Mesenchymal stem cell (in vitro differentiated cells and primary cell): ENCODE results near the gene SRP19.

Source experiments
- DNase-seq: peaks from one replicate; pipeline ENCODE4 v3.0.0-alpha.2; 2013
- H2AFZ ChIP-seq: one replicate; pipeline ENCODE4 v1.6.1; 2013; ENCODE audit warnings: low read depth, mild to moderate bottlenecking, control low read depth, inconsistent platforms, low read length, moderate library complexity
- H2AK5ac ChIP-seq: 2 replicates; pipeline ENCODE4 v1.6.1; 2013; ENCODE audit warnings: low read length, moderate library complexity, mild to moderate bottlenecking, inconsistent platforms; ENCODE audit not compliant: severe bottlenecking
- H2BK120ac ChIP-seq: one replicate; pipeline ENCODE4 v1.6.1; 2013; ENCODE audit warnings: low read depth, mild to moderate bottlenecking, inconsistent platforms, low read length, moderate library complexity
- H2BK12ac ChIP-seq, 2 experiments: one replicate each; pipeline ENCODE4 v1.6.1; 2013; ENCODE audit warnings: inconsistent platforms in 2 of 2, low read length in 2 of 2, mild to moderate bottlenecking in 2 of 2, moderate library complexity in 2 of 2, control low read depth in 1 of 2
- H2BK15ac ChIP-seq: one replicate; pipeline ENCODE4 v1.6.1; 2013; ENCODE audit warnings: mild to moderate bottlenecking, low read depth, inconsistent platforms; ENCODE audit not compliant: poor library complexity, severe bottlenecking
- H2BK5ac ChIP-seq: 2 replicates; pipeline ENCODE4 v1.6.1; 2013; ENCODE audit warnings: low read depth, mild to moderate bottlenecking, low read length, control low read depth, inconsistent platforms; ENCODE audit not compliant: poor library complexity, severe bottlenecking
- H3K14ac ChIP-seq, 2 experiments: one replicate each; pipeline ENCODE4 v1.6.1; 2013; ENCODE audit warnings: inconsistent platforms in 2 of 2, low read length in 2 of 2, control low read depth in 1 of 2, mild to moderate bottlenecking in 1 of 2, moderate library complexity in 1 of 2
- H3K18ac ChIP-seq, 2 experiments: one replicate each; pipeline ENCODE4 v1.6.1; 2013; ENCODE audit warnings: inconsistent platforms in 2 of 2, low read length in 2 of 2, control low read depth in 1 of 2, low read depth in 1 of 2, mild to moderate bottlenecking in 1 of 2
- H3K23ac ChIP-seq, 2 experiments: one replicate each; pipeline ENCODE4 v1.6.1; 2013; ENCODE audit warnings: inconsistent platforms in 2 of 2, low read length in 2 of 2, mild to moderate bottlenecking in 2 of 2, moderate library complexity in 2 of 2, control low read depth in 1 of 2
- H3K27ac ChIP-seq: 2 replicates; pipeline ENCODE4 v1.5.1; 2013; ENCODE audit warnings: mild to moderate bottlenecking, moderate library complexity, low read length, control low read depth, inconsistent platforms; ENCODE audit not compliant: poor library complexity, severe bottlenecking
- H3K27me3 ChIP-seq, 2 experiments: 2 replicates each; pipeline versions ENCODE4 v1.6.1 to v1.7.0; 2013; ENCODE audit warnings: low read length in 2 of 2, mild to moderate bottlenecking in 2 of 2, moderate library complexity in 2 of 2, control low read depth in 1 of 2, inconsistent platforms in 1 of 2; ENCODE audit not compliant: control insufficient read depth in 1 of 2, insufficient read depth in 1 of 2
- H3K36me3 ChIP-seq, 2 experiments: 2 replicates each; pipeline versions ENCODE4 v1.6.1 to v1.7.0; 2013; ENCODE audit warnings: low read length in 2 of 2, control low read depth in 1 of 2, inconsistent platforms in 1 of 2, low read depth in 1 of 2, mild to moderate bottlenecking in 1 of 2; ENCODE audit not compliant: insufficient read depth in 2 of 2, control insufficient read depth in 1 of 2
- H3K4ac ChIP-seq, 2 experiments: one replicate each; pipeline ENCODE4 v1.6.1; 2013; ENCODE audit warnings: inconsistent platforms in 2 of 2, low read length in 2 of 2, mild to moderate bottlenecking in 2 of 2, moderate library complexity in 2 of 2, control low read depth in 1 of 2, low read depth in 1 of 2
- H3K4me1 ChIP-seq: 2 replicates; pipeline ENCODE4 v1.6.1; 2013; ENCODE audit warnings: low read depth, low read length, control low read depth; ENCODE audit not compliant: control insufficient read depth, insufficient read depth
- H3K4me2 ChIP-seq: 2 replicates; pipeline ENCODE4 v1.6.1; 2013; ENCODE audit warnings: low read length, mild to moderate bottlenecking, inconsistent platforms; ENCODE audit not compliant: poor library complexity, severe bottlenecking
- H3K4me3 ChIP-seq, 2 experiments: 2 replicates each; pipeline versions ENCODE4 v1.5.1 to v1.7.0; 2013; ENCODE audit warnings: low read length in 2 of 2, mild to moderate bottlenecking in 2 of 2, control low read depth in 1 of 2, low read depth in 1 of 2; ENCODE audit not compliant: insufficient read depth in 1 of 2
- H3K79me1 ChIP-seq: replicated peaks from 2 replicates; pipeline ENCODE4 v1.6.1; 2013; ENCODE audit warnings: mild to moderate bottlenecking, control low read depth, low read length, inconsistent platforms; ENCODE audit not compliant: poor library complexity, severe bottlenecking
- H3K9ac ChIP-seq: 2 replicates; pipeline ENCODE4 v1.7.0; 2013; ENCODE audit warnings: mild to moderate bottlenecking, low read length, moderate library complexity
- H3K9me3 ChIP-seq: 2 replicates; pipeline ENCODE4 v1.7.0; 2013; ENCODE audit warnings: mild to moderate bottlenecking, low read length; ENCODE audit not compliant: control insufficient read depth
- H4K8ac ChIP-seq: one replicate; pipeline ENCODE4 v1.6.1; 2013; ENCODE audit warnings: inconsistent platforms, mild to moderate bottlenecking, low read length, moderate library complexity
- H4K91ac ChIP-seq: one replicate; pipeline ENCODE4 v1.6.1; 2013; ENCODE audit warnings: mild to moderate bottlenecking, low read length, inconsistent platforms
- WGBS: methylation state at CpG from one replicate; pipeline ENCODE4 v1.1.7; 2013; ENCODE audit warnings: mixed read lengths; 5-methylcytosine and 5-hydroxymethylcytosine counted together

SRP19 gene

DNA sequence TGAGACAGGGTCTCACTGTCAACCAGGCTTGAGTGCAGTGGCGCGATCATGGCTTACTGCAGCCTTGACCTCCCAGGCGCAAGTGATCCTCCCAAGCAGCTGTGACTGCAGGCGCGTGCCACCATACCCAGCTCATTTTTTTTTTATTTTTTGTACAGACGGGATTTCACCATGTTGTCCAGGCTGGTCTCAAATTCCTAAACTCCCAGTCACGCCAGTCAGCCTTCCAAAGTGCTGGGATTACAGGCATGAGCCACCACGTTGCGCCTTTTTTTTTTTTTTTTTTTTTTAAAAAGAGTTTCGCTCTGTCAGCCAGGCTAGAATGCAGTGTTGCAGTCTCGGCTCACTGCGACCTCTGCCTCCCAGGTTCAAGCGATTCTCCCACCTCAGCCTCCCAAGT, 27.1 kb upstream of the SRP19 start:
- H4K8ac ChIP-seq, result no peak overlapping the region
- no peak overlapping the region for H2AK5ac ChIP-seq
- no peak overlapping the region for H2AFZ ChIP-seq
- no peak overlapping the region for H2BK15ac ChIP-seq
- no peaks in the 10 kb centered on the region for H3K27me3 ChIP-seq
- no peak overlapping the region for H3K4me2 ChIP-seq
- H3K23ac ChIP-seq, result no peak overlapping the region
- no peak overlapping the region for H3K9ac ChIP-seq
- WGBS, result 94% methylated on average over 13 of the region's 13 CpGs
- H2BK120ac ChIP-seq, result no peak overlapping the region
- no peak overlapping the region for H2BK12ac ChIP-seq
- no peaks in the 10 kb centered on the region for H3K9me3 ChIP-seq
- no peaks in the 10 kb centered on the region for H3K4me1 ChIP-seq
- H3K14ac ChIP-seq, result no peak overlapping the region
- H3K79me1 ChIP-seq, result peaks cover 2% of the 10 kb centered on the region
- H3K4me3 ChIP-seq, result no peak overlapping the region
- H3K27ac ChIP-seq, result no peak overlapping the region
- no peak overlapping the region for H2BK5ac ChIP-seq
- no peak overlapping the region for H3K4ac ChIP-seq
- peaks cover 18 to 75% of the 10 kb centered on the region in 2 experiments for H3K36me3 ChIP-seq
- H3K18ac ChIP-seq, result no peak overlapping the region
- H4K91ac ChIP-seq, result no peak overlapping the region
- DNase-seq, result no peak

DNA sequence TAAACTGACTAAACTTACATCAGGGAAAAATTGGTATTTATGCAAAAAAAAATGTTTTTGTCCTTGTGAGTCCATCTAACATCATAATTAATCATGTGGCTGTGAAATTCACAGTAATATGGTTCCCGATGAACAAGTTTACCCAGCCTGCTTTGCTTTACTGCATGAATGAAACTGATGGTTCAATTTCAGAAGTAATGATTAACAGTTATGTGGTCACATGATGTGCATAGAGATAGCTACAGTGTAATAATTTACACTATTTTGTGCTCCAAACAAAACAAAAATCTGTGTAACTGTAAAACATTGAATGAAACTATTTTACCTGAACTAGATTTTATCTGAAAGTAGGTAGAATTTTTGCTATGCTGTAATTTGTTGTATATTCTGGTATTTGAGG, 16.6 kb upstream of the SRP19 start:
- WGBS, result no CpG with 5 or more reads among the region's 1 CpG
- no peak for DNase-seq
- no peaks in the 10 kb centered on the region for H3K79me1 ChIP-seq

DNA sequence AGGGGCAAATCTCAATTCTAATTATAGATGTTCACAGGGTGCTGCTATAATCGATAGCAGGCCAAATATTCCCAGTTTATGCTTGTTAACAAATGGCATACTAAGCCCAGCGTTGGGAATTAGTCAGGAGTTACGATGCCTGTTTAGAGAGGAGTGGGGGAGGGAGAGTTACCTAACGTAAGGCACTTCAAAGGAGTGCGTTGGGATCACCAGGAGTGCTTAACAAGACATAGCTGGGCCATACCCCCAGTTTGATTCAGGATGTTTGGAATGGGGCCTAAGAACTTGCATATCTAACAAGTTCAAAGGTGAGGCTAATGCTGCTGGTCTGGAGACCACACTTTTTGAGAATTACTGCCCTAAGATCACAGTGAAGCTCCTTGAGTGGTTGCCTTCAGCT, 14.5 kb upstream of the SRP19 start:
- H3K4ac ChIP-seq, result no peak overlapping the region
- H3K4me2 ChIP-seq, result no peak overlapping the region
- no peaks in the 10 kb centered on the region for H3K79me1 ChIP-seq
- H2BK5ac ChIP-seq, result no peak overlapping the region
- no peak overlapping the region for H2AFZ ChIP-seq
- no peak overlapping the region for H3K18ac ChIP-seq
- H3K36me3 ChIP-seq, result peaks cover 0 to 3% of the 10 kb centered on the region in 2 experiments
- no peak for DNase-seq
- H3K4me1 ChIP-seq, result no peaks in the 10 kb centered on the region
- H3K23ac ChIP-seq, result no peak overlapping the region
- H4K91ac ChIP-seq, result no peak overlapping the region
- H4K8ac ChIP-seq, result no peak overlapping the region
- H2AK5ac ChIP-seq, result no peak overlapping the region
- H2BK15ac ChIP-seq, result no peak overlapping the region
- no peak overlapping the region for H3K4me3 ChIP-seq
- no peak overlapping the region for H3K14ac ChIP-seq
- H2BK12ac ChIP-seq, result no peak overlapping the region
- no peak overlapping the region for H3K27ac ChIP-seq
- 82% methylated on average over 5 of the region's 5 CpGs for WGBS
- H3K9ac ChIP-seq, result no peak overlapping the region
- H3K9me3 ChIP-seq, result no peaks in the 10 kb centered on the region
- H3K27me3 ChIP-seq, result no peaks in the 10 kb centered on the region
- H2BK120ac ChIP-seq, result no peak overlapping the region

More for the DNA sequence above, 16.6 kb upstream of the SRP19 start:
- no peak overlapping the region for H3K27ac ChIP-seq
- no peak overlapping the region for H3K4ac ChIP-seq
- H3K36me3 ChIP-seq, result peaks cover 3 to 23% of the 10 kb centered on the region in 2 experiments
- no peak overlapping the region for H2BK15ac ChIP-seq
- no peaks in the 10 kb centered on the region for H3K9me3 ChIP-seq
- H3K23ac ChIP-seq, result no peak overlapping the region
- no peak overlapping the region for H2AK5ac ChIP-seq
- H3K18ac ChIP-seq, result no peak overlapping the region
- H4K91ac ChIP-seq, result no peak overlapping the region
- no peaks in the 10 kb centered on the region for H3K27me3 ChIP-seq
- no peak overlapping the region for H3K14ac ChIP-seq
- H3K4me1 ChIP-seq, result no peaks in the 10 kb centered on the region
- H3K9ac ChIP-seq, result no peak overlapping the region
- H2BK12ac ChIP-seq, result no peak overlapping the region
- no peak overlapping the region for H4K8ac ChIP-seq
- no peak overlapping the region for H2AFZ ChIP-seq
- no peak overlapping the region for H2BK120ac ChIP-seq
- no peak overlapping the region for H3K4me3 ChIP-seq
- no peak overlapping the region for H3K4me2 ChIP-seq
- H2BK5ac ChIP-seq, result no peak overlapping the region

DNA sequence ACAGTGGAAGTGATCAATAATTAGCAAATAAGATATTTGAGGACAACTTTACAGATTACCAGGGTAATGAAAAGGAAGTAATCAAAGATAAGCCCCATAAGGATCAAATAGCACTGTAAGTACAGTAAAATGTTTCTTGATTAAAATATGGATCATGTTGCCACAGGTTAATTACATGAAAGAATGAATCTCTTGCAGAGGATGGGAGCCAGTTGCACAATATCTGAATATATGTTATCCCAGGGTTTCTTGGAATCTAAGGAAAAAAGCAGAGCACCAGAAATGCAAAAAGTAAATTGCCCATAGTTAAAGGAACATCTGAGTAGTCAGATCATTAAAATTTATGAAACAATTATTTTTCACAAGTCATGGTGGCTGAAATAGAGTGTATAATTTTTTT, 13.8 kb upstream of the SRP19 start:
- Histone ChIP-seq H3K4me2 (no peak overlapping the region), H2BK12ac (no peak overlapping the region), H2BK120ac (no peak overlapping the region), H3K18ac (no peak overlapping the region), H2BK15ac (no peak overlapping the region), H3K9ac (peak overlapping the region; percentile 76), H3K4me1 (no peaks in the 10 kb centered on the region), H3K4ac (no peak overlapping the region), H3K79me1 (no peaks in the 10 kb centered on the region), H3K4me3 (no peak overlapping the region), H2AFZ (no peak overlapping the region), H3K27me3 (no peaks in the 10 kb centered on the region), H2AK5ac (no peak overlapping the region), H4K8ac (no peak overlapping the region), H3K14ac (no peak overlapping the region), H3K23ac (no peak overlapping the region), H3K9me3 (no peaks in the 10 kb centered on the region), H3K27ac (no peak overlapping the region), H2BK5ac (no peak overlapping the region), H3K36me3 (peaks cover 0 to 3% of the 10 kb centered on the region in 2 experiments), H4K91ac (no peak overlapping the region)
- DNase-seq, result no peak
